ENCODE measurements around the gene PAQR9. TPM values are rescaled to one million over a fixed set of nuclear protein-coding genes. Genes with fewer than 3 reads are reported as not detected.

The PAQR9 gene
- total RNA-seq, 1 donor from 2014 or later: 10.7 TPM

DNA sequence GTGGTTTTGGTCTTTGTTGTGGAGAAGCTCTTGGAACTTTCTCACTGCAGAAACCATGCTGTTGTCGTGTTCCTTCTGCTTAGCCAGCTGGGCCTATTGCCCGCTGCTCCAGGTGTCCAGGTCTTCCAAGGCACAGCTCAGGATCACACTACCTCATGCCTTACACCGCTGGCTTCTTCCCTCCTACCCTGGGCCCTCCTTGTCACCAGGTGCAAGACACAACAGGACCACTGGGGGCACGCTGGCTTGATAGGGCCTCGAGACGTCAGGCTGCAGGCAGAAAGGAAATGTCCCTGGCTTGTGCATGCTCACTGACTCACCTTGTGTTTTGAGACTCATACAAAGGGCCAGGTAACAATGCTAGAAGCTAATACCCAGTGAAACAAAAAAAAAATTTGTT lies 32.3 kb downstream of the PAQR9 start:
- intact Hi-C loops (cut with DNase I): loop anchor here (5.0 kb wide), 2 partner anchors 51 to 104 kb away; no protein-coding TSS in a partner anchor
- no peak for DNase-seq (ENCODE audit: low spot score)

- DNase-seq (ENCODE audit: low spot score): no peak
- intact Hi-C loops (cut with DNase I): loop anchor here (5.0 kb wide), 2 partner anchors 52 to 103 kb away; no protein-coding TSS in a partner anchor
These were observed 33.0 kb downstream of the PAQR9 start for GRCh38 chr3:142930463-142930862.

DNA sequence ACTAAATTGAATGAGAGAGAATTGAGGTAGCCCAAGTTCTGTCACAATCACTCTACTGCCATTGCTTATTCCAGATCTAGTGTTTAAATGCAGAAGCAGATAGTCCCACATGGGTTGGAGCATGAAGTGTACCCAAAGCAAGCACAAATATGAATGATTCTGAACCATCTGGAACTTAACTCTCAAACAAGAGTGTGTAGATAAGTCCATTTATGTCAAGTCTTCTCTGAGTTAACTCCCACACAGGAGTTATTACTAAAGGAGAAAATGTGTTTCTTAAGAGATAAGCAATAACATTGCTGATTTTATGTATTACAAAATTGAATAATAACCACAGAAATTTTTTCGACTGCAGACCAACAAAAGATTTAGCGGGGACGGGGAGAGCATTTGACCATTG lies 33.6 kb downstream of the PAQR9 start:
- DNase-seq (ENCODE audit: low spot score): no peak
- intact Hi-C loops (cut with DNase I): loop anchor here (2.0 to 5.0 kb wide), 3 partner anchors 52 to 103 kb away; no protein-coding TSS in a partner anchor

- intact Hi-C loops (cut with DNase I): loop anchor here (2.0 kb wide), 1 partner anchor 64 kb away; no protein-coding TSS in a partner anchor
- no peak for DNase-seq (ENCODE audit: low spot score)
These were observed 34.4 kb downstream of the PAQR9 start for GRCh38 chr3:142929109-142929508.

GRCh38 chr3:142926368-142926944 lies 37.0 kb downstream of the PAQR9 start:
- intact Hi-C loops (cut with DNase I): no loop called here
- DNase-seq (ENCODE audit: low spot score): no peak

DNA sequence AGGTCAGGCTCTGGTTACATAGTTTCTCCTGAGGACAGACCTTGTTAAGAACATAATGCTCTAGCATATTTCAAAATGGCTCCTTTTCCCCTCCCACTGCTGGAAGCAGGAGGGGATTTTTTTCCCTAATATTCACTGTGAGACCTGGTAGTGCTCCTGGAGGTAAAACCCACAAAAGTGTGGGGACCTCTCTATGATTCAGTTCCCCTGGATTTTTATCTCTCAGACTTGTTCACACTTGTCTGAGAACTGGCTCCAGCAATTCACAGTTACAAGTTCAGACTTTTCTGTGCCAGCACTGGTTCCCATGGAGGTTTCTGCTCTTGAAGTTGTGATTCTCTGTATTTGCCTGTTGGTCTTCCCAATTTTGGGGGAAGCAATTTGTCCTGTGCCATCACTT lies 38.3 kb downstream of the PAQR9 start:
- no peak for DNase-seq (ENCODE audit: low spot score)
- intact Hi-C loops (cut with DNase I): no loop called here

- intact Hi-C loops (cut with DNase I): no loop called here
- DNase-seq (ENCODE audit: low spot score): no peak
These were observed 39.8 kb downstream of the PAQR9 start for GRCh38 chr3:142923694-142924093.

- DNase-seq (ENCODE audit: low spot score): no peak
- intact Hi-C loops (cut with DNase I): no loop called here
These were observed 46.9 kb downstream of the PAQR9 start for GRCh38 chr3:142916605-142917004.

DNA sequence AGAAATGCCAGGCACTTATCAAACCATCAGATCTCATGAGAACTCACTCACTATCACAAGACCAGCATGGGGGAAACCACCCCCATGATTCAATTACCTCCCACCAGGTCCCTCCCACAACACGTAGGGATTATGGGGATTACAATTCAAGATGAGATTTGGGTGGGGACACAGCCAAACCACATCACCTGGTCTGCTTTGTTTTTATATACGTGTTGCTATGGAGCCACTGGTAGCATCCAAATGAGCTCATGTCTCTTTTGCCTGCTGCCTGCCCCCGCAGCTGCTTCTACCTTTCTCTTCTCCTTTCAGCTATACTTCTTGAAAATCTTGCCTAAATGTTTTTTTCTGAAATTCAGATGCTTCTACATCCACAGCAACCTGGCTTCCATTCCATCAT lies 47.8 kb downstream of the PAQR9 start:
- intact Hi-C loops (cut with DNase I): no loop called here
- no peak for DNase-seq (ENCODE audit: low spot score)

- intact Hi-C loops (cut with DNase I): no loop called here
These were observed 49.1 kb downstream of the PAQR9 start for GRCh38 chr3:142914286-142914811.

DNA sequence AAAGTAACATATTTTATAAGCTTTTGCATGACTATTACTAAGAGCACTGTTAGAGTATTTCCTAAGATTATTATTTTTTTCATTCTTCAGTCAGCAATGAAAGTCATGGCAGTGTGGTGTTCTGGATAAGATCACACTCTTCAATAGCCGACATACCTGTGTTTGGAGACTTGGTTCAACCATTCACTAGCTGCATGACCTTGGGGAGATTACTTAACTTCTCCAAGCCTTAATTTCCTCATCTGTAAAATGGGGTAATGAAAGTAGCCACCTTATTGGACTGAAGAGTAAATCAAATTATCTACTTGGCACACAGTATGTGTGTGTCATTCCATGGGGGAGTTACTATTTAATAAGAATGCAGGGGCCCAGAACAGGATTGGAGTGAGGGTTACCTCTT lies 50.0 kb downstream of the PAQR9 start:
- no peak for DNase-seq (ENCODE audit: low spot score)
- intact Hi-C loops (cut with DNase I): no loop called here

More at GRCh38 chr3:142914286-142914811, 49.1 kb downstream of the PAQR9 start:
- DNase-seq (ENCODE audit: low spot score): no peak

- DNase-seq (ENCODE audit: low spot score): no peak
- intact Hi-C loops (cut with DNase I): no loop called here
These were observed 50.9 kb downstream of the PAQR9 start for GRCh38 chr3:142912402-142913172.

Other genes starting within 250 kb of the PAQR9 start
- 18.7 TPM for gene TRPC1, start 239.6 kb downstream of the PAQR9 start, total RNA-seq
- 42.2 TPM for gene PCOLCE2, start 74.6 kb downstream of the PAQR9 start, total RNA-seq
- gene U2SURP, start 37.9 kb upstream of the PAQR9 start, total RNA-seq: 40.6 TPM
- 2.4 TPM for gene CHST2, start 156.1 kb upstream of the PAQR9 start, total RNA-seq